ENCODE results near the gene ESAM. TPM values are rescaled to one million over a fixed set of nuclear protein-coding genes. Genes with fewer than 3 reads are reported as not detected.
A peak's percentile ranks its signal among the peaks of the same experiment; 100 is the strongest.

The ESAM gene
- total RNA-seq, 1 donor from 2014 or later: 0.96 TPM

DNA sequence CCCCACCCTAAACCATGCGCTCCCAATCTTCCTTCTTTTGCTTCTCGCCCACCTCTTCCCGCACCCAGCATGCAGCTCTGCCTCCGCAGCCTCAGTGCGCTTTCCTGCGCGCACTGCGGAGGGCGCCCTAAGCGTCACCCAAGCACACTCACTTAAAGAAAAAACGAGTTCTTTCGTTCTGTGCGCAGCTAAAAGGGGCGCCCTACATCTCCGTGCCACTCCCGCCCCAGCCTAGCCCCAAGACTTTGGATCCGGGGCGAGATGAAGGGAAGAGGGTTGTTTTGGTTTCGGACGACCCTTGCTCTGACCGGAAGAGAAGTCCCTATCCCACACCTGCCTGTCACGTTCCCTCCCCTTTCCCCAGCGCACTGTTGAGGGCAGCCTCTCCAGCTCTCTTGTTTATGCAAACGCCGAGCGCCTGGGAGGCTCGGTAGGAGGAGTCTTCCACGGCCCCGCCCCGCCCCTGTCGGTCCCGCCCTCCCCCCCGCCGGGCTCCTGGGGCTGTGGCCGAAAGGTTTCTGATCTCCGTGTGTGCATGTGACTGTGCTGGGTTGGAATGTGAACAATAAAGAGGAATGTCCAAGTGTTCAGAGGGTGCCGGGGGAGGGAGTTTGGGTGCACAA is 15.4 kb downstream of the ESAM start:
- no peaks in the 10 kb centered on the region for H3K9me3 Mint-ChIP-seq
- DNase-seq (ENCODE audit: low read depth, low spot score): no peak
- H3K27ac Mint-ChIP-seq (ENCODE audit: unreplicated experiment): no peak overlapping the region
- TF ChIP-seq, protein P1, sequence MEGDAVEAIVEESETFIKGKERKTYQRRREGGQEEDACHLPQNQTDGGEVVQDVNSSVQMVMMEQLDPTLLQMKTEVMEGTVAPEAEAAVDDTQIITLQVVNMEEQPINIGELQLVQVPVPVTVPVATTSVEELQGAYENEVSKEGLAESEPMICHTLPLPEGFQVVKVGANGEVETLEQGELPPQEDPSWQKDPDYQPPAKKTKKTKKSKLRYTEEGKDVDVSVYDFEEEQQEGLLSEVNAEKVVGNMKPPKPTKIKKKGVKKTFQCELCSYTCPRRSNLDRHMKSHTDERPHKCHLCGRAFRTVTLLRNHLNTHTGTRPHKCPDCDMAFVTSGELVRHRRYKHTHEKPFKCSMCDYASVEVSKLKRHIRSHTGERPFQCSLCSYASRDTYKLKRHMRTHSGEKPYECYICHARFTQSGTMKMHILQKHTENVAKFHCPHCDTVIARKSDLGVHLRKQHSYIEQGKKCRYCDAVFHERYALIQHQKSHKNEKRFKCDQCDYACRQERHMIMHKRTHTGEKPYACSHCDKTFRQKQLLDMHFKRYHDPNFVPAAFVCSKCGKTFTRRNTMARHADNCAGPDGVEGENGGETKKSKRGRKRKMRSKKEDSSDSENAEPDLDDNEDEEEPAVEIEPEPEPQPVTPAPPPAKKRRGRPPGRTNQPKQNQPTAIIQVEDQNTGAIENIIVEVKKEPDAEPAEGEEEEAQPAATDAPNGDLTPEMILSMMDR (conservative IDR thresholded peaks at IDR 0.05): peak; percentile 63
- peaks cover 21% of the 10 kb centered on the region for H3K4me1 Mint-ChIP-seq
- H3K27me3 Mint-ChIP-seq (ENCODE audit: low read depth): peaks cover 91% of the 10 kb centered on the region
- H3K4me3 Mint-ChIP-seq: peak overlapping the region; percentile 87
- peaks cover 6% of the 10 kb centered on the region for H3K36me3 Mint-ChIP-seq (ENCODE audit: low read depth)

DNA sequence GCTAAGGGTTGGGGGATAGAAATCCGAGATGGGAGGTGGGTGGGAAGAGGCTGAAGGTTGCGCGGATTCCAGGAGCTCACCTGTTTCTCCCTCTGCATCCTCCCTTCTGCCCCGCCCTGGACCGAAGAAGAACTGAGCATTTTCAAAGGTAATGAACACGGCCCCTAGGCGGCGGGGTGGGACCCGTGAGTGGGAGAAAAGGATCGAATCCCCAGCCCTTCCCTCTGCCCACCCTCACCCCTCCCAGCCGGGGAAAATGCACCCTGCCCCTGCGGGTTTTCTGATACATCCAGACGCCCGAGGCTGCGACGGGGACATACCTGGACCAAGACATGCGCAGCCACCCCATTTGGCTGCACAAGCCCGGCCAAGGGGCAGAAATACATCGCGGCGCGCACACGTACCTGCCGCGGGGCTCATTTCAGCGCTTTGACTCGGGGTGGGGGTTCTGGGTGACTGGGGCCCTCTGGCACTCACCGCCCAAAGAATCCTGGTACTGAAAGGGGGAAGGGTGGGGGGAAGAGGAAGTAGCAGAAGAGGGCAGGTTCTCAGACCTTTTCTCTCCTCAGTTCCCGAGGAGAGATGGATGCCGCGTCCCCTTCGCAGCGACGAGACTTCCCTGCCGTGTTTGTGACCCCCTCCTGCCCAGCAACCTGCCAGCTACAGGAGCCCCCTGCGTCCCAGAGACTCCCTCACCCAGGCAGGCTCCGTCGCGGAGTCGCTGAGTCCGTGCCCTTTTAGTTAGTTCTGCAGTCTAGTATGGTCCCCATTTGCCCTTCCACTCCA is 16.1 kb downstream of the ESAM start:
- Mint-ChIP-seq H3K4me1 (peaks cover 26% of the 10 kb centered on the region), H3K27me3 (ENCODE audit: low read depth) (peaks cover 97% of the 10 kb centered on the region), H3K4me3 (peak overlapping the region; percentile 87), H3K9me3 (no peaks in the 10 kb centered on the region), H3K27ac (ENCODE audit: unreplicated experiment) (no peak overlapping the region), H3K36me3 (ENCODE audit: low read depth) (peaks cover 6% of the 10 kb centered on the region)
- TF ChIP-seq, protein P1 (conservative IDR thresholded peaks at IDR 0.05): peak; percentile 52
- DNase-seq (ENCODE audit: low read depth, low spot score): no peak

DNA sequence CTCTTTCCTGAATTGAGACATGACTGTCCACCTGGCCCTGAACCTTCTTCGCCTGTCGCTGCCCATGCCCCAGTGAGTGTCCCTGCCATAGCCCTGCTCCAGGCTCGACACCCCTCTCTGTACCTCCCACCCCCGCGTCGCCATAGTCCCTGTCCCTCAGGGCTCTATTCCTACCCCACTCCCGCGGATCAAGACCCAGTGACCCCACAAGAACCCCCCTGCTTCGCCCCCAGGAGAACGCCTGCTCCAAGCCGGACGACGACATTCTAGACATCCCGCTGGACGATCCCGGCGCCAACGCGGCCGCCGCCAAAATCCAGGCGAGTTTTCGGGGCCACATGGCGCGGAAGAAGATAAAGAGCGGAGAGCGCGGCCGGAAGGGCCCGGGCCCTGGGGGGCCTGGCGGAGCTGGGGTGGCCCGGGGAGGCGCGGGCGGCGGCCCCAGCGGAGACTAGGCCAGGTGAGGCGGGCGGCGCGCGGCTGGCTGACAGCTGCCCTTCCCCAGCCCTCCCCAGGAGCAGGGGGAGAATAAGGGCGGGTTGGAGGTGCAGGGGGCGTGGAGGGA is 16.7 kb downstream of the ESAM start:
- DNase-seq (ENCODE audit: low read depth, low spot score): no peak
- no peaks in the 10 kb centered on the region for H3K9me3 Mint-ChIP-seq
- peaks cover 6% of the 10 kb centered on the region for H3K36me3 Mint-ChIP-seq (ENCODE audit: low read depth)
- peaks cover 100% of the 10 kb centered on the region for H3K27me3 Mint-ChIP-seq (ENCODE audit: low read depth)
- TF ChIP-seq, protein P1 (conservative IDR thresholded peaks at IDR 0.05): no peak
- peaks cover 30% of the 10 kb centered on the region for H3K4me1 Mint-ChIP-seq
- peak overlapping the region; percentile 74 for H3K4me3 Mint-ChIP-seq
- no peak overlapping the region for H3K27ac Mint-ChIP-seq (ENCODE audit: unreplicated experiment)

DNA sequence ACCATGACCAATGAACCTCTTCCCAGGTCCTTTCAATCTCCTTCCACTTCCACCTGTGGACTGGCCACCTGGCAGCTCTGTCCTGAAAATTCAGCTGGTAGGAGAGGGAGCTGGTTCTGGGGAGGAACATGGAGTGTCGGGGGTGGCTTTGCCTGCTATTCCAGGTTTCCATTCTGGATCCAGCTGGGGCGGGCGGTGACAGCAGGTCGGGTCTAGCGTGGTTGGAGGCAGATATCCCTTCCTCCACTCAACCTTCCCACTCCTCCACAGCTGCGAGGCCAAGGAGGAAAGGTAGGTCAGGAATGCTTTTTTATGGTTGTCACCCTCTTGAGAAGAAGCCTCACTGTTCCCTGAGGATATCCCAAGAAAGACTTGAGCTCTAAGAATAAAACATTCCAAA is 19.0 kb downstream of the ESAM start:
- H3K4me1 Mint-ChIP-seq: peaks cover 43% of the 10 kb centered on the region
- TF ChIP-seq, protein P1 (conservative IDR thresholded peaks at IDR 0.05): no peak
- no peak overlapping the region for H3K27ac Mint-ChIP-seq (ENCODE audit: unreplicated experiment)
- DNase-seq (ENCODE audit: low read depth, low spot score): no peak
- H3K36me3 Mint-ChIP-seq (ENCODE audit: low read depth): peaks cover 6% of the 10 kb centered on the region
- no peaks in the 10 kb centered on the region for H3K9me3 Mint-ChIP-seq
- no peak overlapping the region for H3K4me3 Mint-ChIP-seq
- peaks cover 91% of the 10 kb centered on the region for H3K27me3 Mint-ChIP-seq (ENCODE audit: low read depth)

DNA sequence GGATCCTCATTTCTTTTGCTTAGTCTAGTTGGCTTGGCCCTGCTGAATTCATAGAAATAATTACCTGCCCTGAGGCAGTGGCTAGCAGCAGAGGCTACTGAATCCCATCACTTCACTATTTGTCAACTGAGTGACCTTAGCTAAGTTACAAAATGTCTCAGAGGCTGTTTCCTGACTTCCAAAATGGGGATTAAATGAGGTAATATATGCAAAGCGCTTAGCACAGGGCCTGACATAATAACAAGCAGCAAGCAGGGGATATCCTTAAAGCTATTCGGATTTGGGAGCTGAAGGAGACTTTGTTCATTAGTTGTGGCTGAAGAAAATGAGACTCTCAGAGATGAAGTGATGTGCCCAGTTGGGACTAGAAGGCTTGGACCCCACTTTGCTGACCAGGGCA is 19.5 kb downstream of the ESAM start:
- H3K27ac Mint-ChIP-seq (ENCODE audit: unreplicated experiment): no peak overlapping the region
- DNase-seq (ENCODE audit: low read depth, low spot score): no peak
- H3K4me1 Mint-ChIP-seq: peaks cover 48% of the 10 kb centered on the region
- no peak overlapping the region for H3K4me3 Mint-ChIP-seq
- peaks cover 6% of the 10 kb centered on the region for H3K36me3 Mint-ChIP-seq (ENCODE audit: low read depth)
- no peaks in the 10 kb centered on the region for H3K9me3 Mint-ChIP-seq
- TF ChIP-seq, protein P1 (conservative IDR thresholded peaks at IDR 0.05): no peak
- H3K27me3 Mint-ChIP-seq (ENCODE audit: low read depth): peaks cover 86% of the 10 kb centered on the region

Measured in neural crest cell (in vitro differentiated cells).